GM12875 (cell line): ENCODE data around the gene SYNDIG1.

Experiments used
- H3K4me3 ChIP-seq: one replicate; pipeline ENCODE4 v1.5.1; 2011; ENCODE audit warnings: low read depth, low read length, control low read depth
- CTCF ChIP-seq: IDR thresholded peaks from 2 replicates; pipeline ENCODE4 v1.5.1; 2011; ENCODE audit warnings: low read depth, mild to moderate bottlenecking, control low read depth, inconsistent platforms, low read length, moderate library complexity, borderline replicate concordance; ENCODE audit not compliant: insufficient read depth

Gene SYNDIG1

GRCh38 chr20:24637941-24638340 is 168.5 kb downstream of the SYNDIG1 start:
- no peak for TF ChIP-seq CTCF
- no peak overlapping the region for H3K4me3 ChIP-seq

GRCh38 chr20:24638591-24639548 is 169.4 kb downstream of the SYNDIG1 start:
- no peak overlapping the region for H3K4me3 ChIP-seq
- no peak for TF ChIP-seq CTCF

GRCh38 chr20:24640276-24640675 is 170.8 kb downstream of the SYNDIG1 start:
- no peak overlapping the region for H3K4me3 ChIP-seq
- no peak for TF ChIP-seq CTCF

GRCh38 chr20:24640686-24641085 is 171.3 kb downstream of the SYNDIG1 start:
- H3K4me3 ChIP-seq = no peak overlapping the region
- no peak for TF ChIP-seq CTCF

GRCh38 chr20:24643731-24644626 is 174.6 kb downstream of the SYNDIG1 start:
- no peak for TF ChIP-seq CTCF

GRCh38 chr20:24646321-24646720 is 176.9 kb downstream of the SYNDIG1 start:
- H3K4me3 ChIP-seq = no peak overlapping the region
- TF ChIP-seq CTCF = no peak

More at GRCh38 chr20:24643731-24644626, 174.6 kb downstream of the SYNDIG1 start:
- no peak overlapping the region for H3K4me3 ChIP-seq

GRCh38 chr20:24647713-24648112 is 178.3 kb downstream of the SYNDIG1 start:
- TF ChIP-seq CTCF = no peak
- H3K4me3 ChIP-seq = no peak overlapping the region
